Retina (tissue), 1 donor: ENCODE data around the gene SLC51A.

Source experiments
- DNase-seq: peaks from one replicate; pipeline ENCODE4 v3.0.0-alpha.2; 2016

Gene SLC51A

GRCh38 chr3:196217307-196218154 is 1.2 kb downstream of the SLC51A start:
- no peak for DNase-seq

- no peak for DNase-seq
Observed at GRCh38 chr3:196218155-196218712, 1.9 kb downstream of the SLC51A start.

- DNase-seq, result no peak
Observed at GRCh38 chr3:196219194-196219969, 3.0 kb downstream of the SLC51A start.

GRCh38 chr3:196219970-196220311 is 3.6 kb downstream of the SLC51A start:
- no peak for DNase-seq

- no peak for DNase-seq
Observed at GRCh38 chr3:196220587-196220986, 4.3 kb downstream of the SLC51A start.

GRCh38 chr3:196220991-196221390 is 4.7 kb downstream of the SLC51A start:
- DNase-seq, result no peak

- DNase-seq, result no peak
Observed at GRCh38 chr3:196222876-196223595, 6.7 kb downstream of the SLC51A start.

- DNase-seq, result no peak
Observed at GRCh38 chr3:196225086-196225485, 8.8 kb downstream of the SLC51A start.

GRCh38 chr3:196225763-196226364 is 9.5 kb downstream of the SLC51A start:
- DNase-seq, result no peak

- no peak for DNase-seq
Observed at GRCh38 chr3:196227121-196227561, 10.8 kb downstream of the SLC51A start.

GRCh38 chr3:196227629-196228493 is 11.5 kb downstream of the SLC51A start:
- DNase-seq, result no peak

GRCh38 chr3:196232154-196232881 is 16.0 kb downstream of the SLC51A start:
- no peak for DNase-seq

GRCh38 chr3:196232882-196233251 is 16.5 kb downstream of the SLC51A start:
- DNase-seq, result no peak

- no peak for DNase-seq
Observed at GRCh38 chr3:196235452-196236122, 19.3 kb downstream of the SLC51A start.

GRCh38 chr3:196236223-196236622 is 19.9 kb downstream of the SLC51A start:
- DNase-seq, result no peak

GRCh38 chr3:196237203-196237602 is 20.9 kb downstream of the SLC51A start:
- DNase-seq, result no peak

- DNase-seq, result no peak
Observed at GRCh38 chr3:196238612-196239560, 22.6 kb downstream of the SLC51A start.

- no peak for DNase-seq
Observed at GRCh38 chr3:196240424-196240823, 24.1 kb downstream of the SLC51A start.

- DNase-seq, result no peak
Observed at GRCh38 chr3:196241704-196242103, 25.4 kb downstream of the SLC51A start.
